K562 (cell line): ENCODE measurements around the gene MYCN. TPM values are rescaled to one million over a fixed set of nuclear protein-coding genes. Genes with fewer than 3 reads are reported as not detected.

Source experiments
- ATAC-seq: fragments of 200-7000 bp; cut with Tn5 transposase; 3 replicates; pipeline ENCODE4 v1.9.1; 2020; ENCODE audit warnings: moderate library complexity
- BruUV-seq: library from RNA; stranded (reverse); fragments of 400-500 nt; replicated peaks from 2 replicates; lab custom pipeline; 2021; lab: Mats Ljungman, UMichigan
- CTCF ChIA-PET: fragments of 300-600 bp; formaldehyde crosslinking; extraction: SDS; loops from one replicate; lab custom pipeline; 2021; ENCODE audit warnings: low intra/inter-chr PET ratio; lab: Yijun Ruan, JAX
- POLR2A ChIA-PET: fragments of 300-600, 350-650 bp; sonication (Branson Sonifier 250); formaldehyde crosslinking; extraction: SDS; loops from one replicate; lab custom pipeline; 2021; ENCODE audit warnings: antibody characterized with exemption, inconsistent platforms; lab: Yijun Ruan, JAX
- DNase-seq, 4 experiments: peaks; one replicate each; pipeline versions ENCODE4 v3.0.0 to v3.0.0-alpha.2; 2011 to 2018; ENCODE audit warnings: low spot score in 3 of 4, mixed read lengths in 3 of 4; ENCODE audit errors: extremely low read depth in 1 of 4
- FAIRE-seq: peaks from 2 replicates; lab custom pipeline; 2011; peaks lifted over from hg19 to GRCh38; lab: Jason Lieb, UNC
- H2AFZ ChIP-seq: 2 replicates; pipeline ENCODE4 v1.6.0; 2011; ENCODE audit warnings: low read depth, low read length, control low read depth, inconsistent platforms
- H3K27ac ChIP-seq: fragments of 200-600 bp; 3 replicates; pipeline ENCODE4 v1.8.0; 2011; ENCODE audit warnings: low read depth, mild to moderate bottlenecking, control low read depth, inconsistent platforms, low read length, moderate library complexity, mixed read lengths; ENCODE audit errors: extremely low read depth
- H3K27me3 ChIP-seq, 2 experiments: fragments of 300-600 bp in 1 of 2; 2 replicates in 1 of 2; 3 replicates in 1 of 2; pipeline versions ENCODE4 v1.6.0 to v1.8.0; 2011; ENCODE audit warnings: inconsistent platforms in 2 of 2, low read length in 2 of 2, mild to moderate bottlenecking in 1 of 2, mixed read lengths in 1 of 2, moderate library complexity in 1 of 2; ENCODE audit not compliant: control insufficient read depth in 2 of 2, insufficient read depth in 2 of 2
- H3K36me3 ChIP-seq: fragments of 300-600 bp; 3 replicates; pipeline ENCODE4 v1.8.0; 2011; ENCODE audit warnings: mild to moderate bottlenecking, low read length, inconsistent platforms; ENCODE audit not compliant: control insufficient read depth, insufficient read depth
- H3K4me1 ChIP-seq, 2 experiments: fragments of 200-600 bp in 1 of 2; replicated peaks in 1 of 2; 2 replicates in 1 of 2; 3 replicates in 1 of 2; pipeline versions ENCODE4 v1.5.1 to v1.8.0; 2011; ENCODE audit warnings: inconsistent platforms in 2 of 2, low read length in 2 of 2, mild to moderate bottlenecking in 1 of 2, mixed read lengths in 1 of 2, moderate library complexity in 1 of 2; ENCODE audit not compliant: control insufficient read depth in 2 of 2, insufficient read depth in 2 of 2
- H3K4me2 ChIP-seq: 2 replicates; pipeline ENCODE4 v1.6.1; 2011; ENCODE audit warnings: low read length, control low read depth, inconsistent platforms, mixed read lengths; ENCODE audit not compliant: insufficient read depth
- H3K4me3 ChIP-seq: fragments of 200-600 bp; sonication (generic), shearing (Covaris generic); 2 replicates; pipeline ENCODE4 v1.5.1; 2016; ENCODE audit warnings: control low read depth, inconsistent platforms
- H3K79me2 ChIP-seq: fragments of 200-600 bp; 3 replicates; pipeline ENCODE4 v1.8.0; 2011; ENCODE audit warnings: low read length, inconsistent platforms; ENCODE audit not compliant: control insufficient read depth, insufficient read depth
- H3K9ac ChIP-seq, 2 experiments: 2 replicates each; pipeline versions ENCODE4 v1.6.0 to v1.6.1; 2011; ENCODE audit warnings: low read depth in 2 of 2, low read length in 2 of 2, control low read depth in 1 of 2, inconsistent platforms in 1 of 2, mild to moderate bottlenecking in 1 of 2, mixed read lengths in 1 of 2; ENCODE audit not compliant: insufficient read depth in 1 of 2
- H3K9me1 ChIP-seq: one replicate; pipeline ENCODE4 v1.6.0; 2011; ENCODE audit warnings: inconsistent platforms, mild to moderate bottlenecking, low read length, moderate library complexity; ENCODE audit not compliant: control insufficient read depth, insufficient read depth
- H3K9me3 ChIP-seq: replicated peaks from 2 replicates; pipeline ENCODE4 v1.5.1; 2011; ENCODE audit warnings: low read depth, low read length, inconsistent platforms; ENCODE audit not compliant: control insufficient read depth, insufficient read depth
- H4K20me1 ChIP-seq: replicated peaks from 2 replicates; pipeline ENCODE4 v1.6.1; 2011; ENCODE audit warnings: low read length, inconsistent platforms, mixed read lengths; ENCODE audit not compliant: control insufficient read depth, insufficient read depth
- ATF4 ChIP-seq: fragments of 450-650 bp; formaldehyde crosslinking; IDR thresholded peaks from 2 replicates; pipeline ENCODE4 v1.4.0; 2022; ENCODE audit warnings: mild to moderate bottlenecking, moderate library complexity
- MYBL2 ChIP-seq, 2 experiments: fragments of 450-650 bp in 1 of 2; sonication (generic) in 1 of 2; formaldehyde crosslinking in 1 of 2; IDR thresholded peaks; 2 replicates each; pipeline versions ENCODE4 v1.6.1 to v1.8.1; 2017 to 2022; ENCODE audit warnings: borderline replicate concordance in 1 of 2, inconsistent platforms in 1 of 2, low read depth in 1 of 2, mild to moderate bottlenecking in 1 of 2, missing genetic modification reagents in 1 of 2, moderate library complexity in 1 of 2
- RNF2 ChIP-seq: sonication (generic); IDR thresholded peaks from 2 replicates; pipeline ENCODE4 v1.6.1; 2016
- ZFP91 ChIP-seq: sonication (generic); formaldehyde crosslinking; IDR thresholded peaks from 2 replicates; pipeline ENCODE4 v1.8.0; 2022; ENCODE audit warnings: mild to moderate bottlenecking, missing genetic modification reagents
- WGBS: fragments of 100-300 bp; shearing (Covaris generic); methylation state at CpG from one replicate; pipeline ENCODE4 v1.1.6; 2016; ENCODE audit warnings: low coverage, mixed read lengths; ENCODE audit not compliant: insufficient coverage; ENCODE audit errors: missing lambda C conversion rate; 5-methylcytosine and 5-hydroxymethylcytosine counted together
- in situ Hi-C: fragments of 300-500 bp; cut with MboI; formaldehyde crosslinking; loops from 4 replicates; pipeline ENCODE4 v1.15.0; 2018; ENCODE audit warnings: inconsistent platforms, mixed read lengths
- intact Hi-C: fragments of 100-400 bp; cut with micrococcal nuclease; formaldehyde crosslinking; loops from 2 replicates; pipeline ENCODE4 v1.14.2; 2022
- polyA plus RNA-seq, 8 experiments: library from polyadenylated mRNA; depleted of rRNA in 4 of 8; stranded (reverse) in 5 of 8; unstranded in 3 of 8; fragments of >200 nt; fragmentation: Nextera tagmentation in 2 of 8; fragmentation: Illumina TruSeq in 1 of 8; extraction: Ambion mirVana in 2 of 8; extraction: Trizol in 1 of 8; gene quantifications; 2 replicates each; pipeline versions ENCODE4 v1.2.1 to v1.2.3, GENCODE V29; 2011 to 2014; ENCODE audit warnings: inconsistent platforms in 1 of 8, missing spikeins in 1 of 8
- total RNA-seq, 7 experiments: library from RNA; depleted of rRNA in 6 of 7; stranded (reverse); fragments of >200 nt in 6 of 7; fragmentation: Illumina TruSeq in 2 of 7; extraction: Trizol in 2 of 7; gene quantifications; 2 replicates each; pipeline versions ENCODE4 v1.2.1 to v1.2.3, GENCODE V29; 2011 to 2021; ENCODE audit warnings: low replicate concordance in 1 of 7

MYCN gene
- total and polyA plus RNA-seq, 9 of the 15 experiments (the other 6 are each of a cell fraction or from before 2014, with no cell fraction given): not detected

- Histone ChIP-seq H4K20me1 (no peaks in the 10 kb centered on the region; the same call in 1 of the 2 replicates), H3K27me3 (peaks cover 7 to 34% of the 10 kb centered on the region in 2 experiments; a peak in 4 of 5 replicates), H3K9ac (no peak overlapping the region), H2AFZ (no peak overlapping the region), H3K4me1 (no peaks in the 10 kb centered on the region), H3K9me1 (no peaks in the 10 kb centered on the region), H3K36me3 (no peaks in the 10 kb centered on the region), H3K79me2 (no peaks in the 10 kb centered on the region), H3K27ac (no peak overlapping the region), H3K4me3 (no peak overlapping the region), H3K4me2 (no peak overlapping the region), H3K9me3 (no peaks in the 10 kb centered on the region)
- intact Hi-C loops: loop anchor here (10.0 kb wide), 1 partner anchor 805 kb away; no protein-coding TSS in a partner anchor
- in situ Hi-C loops: loop anchor here (25.0 kb wide), 2 partner anchors 538 to 813 kb away; no protein-coding TSS in a partner anchor
- CTCF ChIA-PET: no interaction called here
- ATAC-seq: no peak
- TF ChIP-seq RNF2: no peak
- TF ChIP-seq ATF4 (CRISPR knock-in tag): no peak
- no peak for TF ChIP-seq MYBL2 (IDR thresholded peaks at IDR 0.05; ENCODE audit: low read depth)
- TF ChIP-seq MYBL2 (CRISPR knock-in tag; IDR thresholded peaks at IDR 0.05; ENCODE audit: borderline replicate concordance): no peak
- TF ChIP-seq ZFP91 (CRISPR knock-in tag): no peak
- 0% methylated on average over 5 of the region's 5 CpGs for WGBS
- FAIRE-seq: no peak
- POLR2A ChIA-PET: no interaction called here
- no peak for DNase-seq
- no TSS peak for BruUV-seq
Observed at GRCh38 chr2:15949551-15949950, 9.2 kb downstream of the MYCN start.
